Measurements from ENCODE around the gene TMEM132D.
A peak's percentile ranks its signal among the peaks of the same experiment; 100 is the strongest.

TMEM132D gene

GRCh38 chr12:129538137-129538536, 365.7 kb downstream of the TMEM132D start:
- CTCF ChIA-PET = interaction anchor here (0.6 kb wide), 1 partner anchor 157 kb away, joined by 3 read pairs; no protein-coding TSS in a partner anchor

GRCh38 chr12:129534966-129535750, 368.7 kb downstream of the TMEM132D start:
- ChIA-PET CTCF (no interaction called here), POLR2A (ENCODE audit: low non-redundant PET) (no interaction called here)
- DNase-seq (ENCODE audit: low spot score) = no peak
- TF ChIP-seq, protein P1, sequence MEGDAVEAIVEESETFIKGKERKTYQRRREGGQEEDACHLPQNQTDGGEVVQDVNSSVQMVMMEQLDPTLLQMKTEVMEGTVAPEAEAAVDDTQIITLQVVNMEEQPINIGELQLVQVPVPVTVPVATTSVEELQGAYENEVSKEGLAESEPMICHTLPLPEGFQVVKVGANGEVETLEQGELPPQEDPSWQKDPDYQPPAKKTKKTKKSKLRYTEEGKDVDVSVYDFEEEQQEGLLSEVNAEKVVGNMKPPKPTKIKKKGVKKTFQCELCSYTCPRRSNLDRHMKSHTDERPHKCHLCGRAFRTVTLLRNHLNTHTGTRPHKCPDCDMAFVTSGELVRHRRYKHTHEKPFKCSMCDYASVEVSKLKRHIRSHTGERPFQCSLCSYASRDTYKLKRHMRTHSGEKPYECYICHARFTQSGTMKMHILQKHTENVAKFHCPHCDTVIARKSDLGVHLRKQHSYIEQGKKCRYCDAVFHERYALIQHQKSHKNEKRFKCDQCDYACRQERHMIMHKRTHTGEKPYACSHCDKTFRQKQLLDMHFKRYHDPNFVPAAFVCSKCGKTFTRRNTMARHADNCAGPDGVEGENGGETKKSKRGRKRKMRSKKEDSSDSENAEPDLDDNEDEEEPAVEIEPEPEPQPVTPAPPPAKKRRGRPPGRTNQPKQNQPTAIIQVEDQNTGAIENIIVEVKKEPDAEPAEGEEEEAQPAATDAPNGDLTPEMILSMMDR (conservative IDR thresholded peaks at IDR 0.05; ENCODE audit: low read depth) = no peak
- no peak overlapping the region for H3K27ac ChIP-seq

More at GRCh38 chr12:129538137-129538536, 365.7 kb downstream of the TMEM132D start:
- no peak overlapping the region for H3K27ac ChIP-seq
- DNase-seq (ENCODE audit: low spot score) = no peak
- POLR2A ChIA-PET (ENCODE audit: low non-redundant PET) = no interaction called here
- TF ChIP-seq, protein P1 (conservative IDR thresholded peaks at IDR 0.05; ENCODE audit: low read depth) = no peak

DNA sequence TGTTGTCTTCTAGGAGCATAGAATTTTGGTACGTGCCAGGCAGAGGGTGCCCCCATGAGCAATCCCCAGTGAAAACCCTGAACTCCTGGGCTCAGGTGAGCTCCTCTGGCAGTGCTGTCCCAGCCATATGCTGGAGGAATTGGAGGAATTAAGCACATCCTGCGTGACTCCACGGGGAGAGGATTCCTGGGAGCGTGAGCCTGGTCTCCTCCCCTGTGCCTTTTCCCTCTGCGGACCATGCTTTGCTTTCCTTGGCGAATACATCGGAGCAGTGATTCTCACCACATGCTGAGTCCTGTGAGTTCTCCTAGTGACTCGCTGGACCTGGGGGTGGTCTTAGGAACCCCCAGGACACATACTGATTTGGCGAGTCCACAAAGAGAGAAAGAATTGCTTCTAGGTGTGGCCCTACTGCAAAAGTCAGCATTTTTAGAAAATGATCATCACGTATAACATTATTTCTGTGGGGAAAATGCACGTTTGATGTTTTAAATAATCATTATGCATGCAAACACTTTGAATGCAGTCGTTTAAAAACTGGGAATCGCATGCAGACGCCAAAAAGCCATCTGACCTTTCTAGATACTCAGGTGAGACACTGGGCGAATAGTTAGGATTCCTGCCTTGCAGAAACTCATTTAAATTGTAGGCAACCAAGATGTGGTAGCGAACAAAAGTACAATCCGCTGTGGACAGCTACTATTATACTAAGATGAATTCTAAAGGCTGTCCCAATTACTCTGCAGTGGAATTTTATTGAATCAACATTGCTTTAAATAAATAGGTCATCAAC, 370.9 kb downstream of the TMEM132D start:
- DNase-seq (ENCODE audit: low spot score) = no peak
- CTCF ChIA-PET = no interaction called here
- POLR2A ChIA-PET (ENCODE audit: low non-redundant PET) = no interaction called here
- TF ChIP-seq, protein P1 (conservative IDR thresholded peaks at IDR 0.05; ENCODE audit: low read depth) = no peak
- no peak overlapping the region for H3K27ac ChIP-seq

GRCh38 chr12:129532082-129532481, 371.7 kb downstream of the TMEM132D start:
- no peak overlapping the region for H3K27ac ChIP-seq
- DNase-seq (ENCODE audit: low spot score) = no peak
- POLR2A ChIA-PET (ENCODE audit: low non-redundant PET) = no interaction called here
- CTCF ChIA-PET = no interaction called here
- TF ChIP-seq, protein P1 (conservative IDR thresholded peaks at IDR 0.05; ENCODE audit: low read depth) = no peak

DNA sequence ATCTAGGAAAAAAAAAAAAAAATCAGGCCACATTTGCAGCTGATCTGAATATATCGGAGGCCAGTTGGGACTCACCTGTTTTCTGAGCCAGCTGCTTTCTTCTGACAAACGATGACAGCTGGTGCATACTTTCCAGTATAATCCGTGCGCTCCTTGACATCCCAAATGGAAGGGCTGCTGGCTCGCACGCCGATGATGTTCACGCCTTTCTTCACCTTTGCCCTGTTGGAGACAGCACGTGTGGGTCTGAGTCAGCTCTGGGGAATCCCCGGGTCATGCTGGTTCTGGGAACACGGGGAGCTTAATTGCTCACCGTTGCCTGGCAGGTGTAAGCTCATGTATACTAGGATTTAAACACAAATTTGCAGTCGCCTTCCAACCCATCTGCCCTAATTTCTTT, 372.8 kb downstream of the TMEM132D start:
- no peak overlapping the region for H3K27ac ChIP-seq
- TF ChIP-seq, protein P1 (conservative IDR thresholded peaks at IDR 0.05; ENCODE audit: low read depth) = no peak
- ChIA-PET CTCF (interaction anchor here (0.7 kb wide), 1 partner anchor 519 kb away, joined by 3 read pairs; no protein-coding TSS in a partner anchor), POLR2A (ENCODE audit: low non-redundant PET) (no interaction called here)
- DNase-seq (ENCODE audit: low spot score) = peak; percentile 42

DNA sequence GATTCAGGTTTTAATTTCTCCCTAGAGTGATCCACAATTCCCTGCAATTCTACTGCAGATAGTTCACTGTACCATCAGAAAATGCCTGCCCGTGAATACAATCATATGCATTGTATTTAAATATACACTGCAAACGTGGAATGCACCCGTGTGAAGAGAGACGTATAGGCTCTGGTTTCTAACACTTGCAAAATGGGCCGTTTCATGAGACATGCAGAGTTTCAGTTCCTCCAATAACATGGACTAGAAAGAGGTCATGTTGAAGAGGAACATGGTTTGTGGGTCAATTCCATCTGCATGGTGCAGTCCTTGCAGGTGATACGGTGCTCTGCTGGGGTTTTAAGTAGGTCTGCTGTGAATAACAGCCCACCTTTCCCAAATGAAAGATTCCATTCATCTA, 373.3 kb downstream of the TMEM132D start:
- TF ChIP-seq, protein P1 (conservative IDR thresholded peaks at IDR 0.05; ENCODE audit: low read depth) = no peak
- ChIA-PET CTCF (no interaction called here), POLR2A (ENCODE audit: low non-redundant PET) (no interaction called here)
- no peak overlapping the region for H3K27ac ChIP-seq
- DNase-seq (ENCODE audit: low spot score) = no peak

Data from RWPE1 (cell line).